ENCODE measurements around the gene ZNF319.

ZNF319 gene

GRCh38 chr16:57951204-57951960 lies 49.1 kb downstream of the ZNF319 start:
- DNase-seq: no peak

- DNase-seq: no peak
Observed at GRCh38 chr16:57950382-57950781, 50.1 kb downstream of the ZNF319 start.

- no peak for DNase-seq
Observed at GRCh38 chr16:57949595-57950238, 50.8 kb downstream of the ZNF319 start.

- DNase-seq: no peak
Observed at GRCh38 chr16:57949013-57949412, 51.5 kb downstream of the ZNF319 start.

- no peak for DNase-seq
Observed at GRCh38 chr16:57948027-57948426, 52.4 kb downstream of the ZNF319 start.

GRCh38 chr16:57947261-57947660 lies 53.2 kb downstream of the ZNF319 start:
- DNase-seq: no peak

GRCh38 chr16:57946181-57946801 lies 54.2 kb downstream of the ZNF319 start:
- DNase-seq: no peak

- DNase-seq: no peak
Observed at GRCh38 chr16:57945740-57946138, 54.7 kb downstream of the ZNF319 start.

- DNase-seq: no peak
Observed at GRCh38 chr16:57944970-57945739, 55.3 kb downstream of the ZNF319 start.
